ENCODE measurements around the gene PPP6R1. TPM values are rescaled to one million over a fixed set of nuclear protein-coding genes. Genes with fewer than 3 reads are reported as not detected.

The PPP6R1 gene
- total RNA-seq, 1 experiment from 2014 or later: 80.1 TPM

DNA sequence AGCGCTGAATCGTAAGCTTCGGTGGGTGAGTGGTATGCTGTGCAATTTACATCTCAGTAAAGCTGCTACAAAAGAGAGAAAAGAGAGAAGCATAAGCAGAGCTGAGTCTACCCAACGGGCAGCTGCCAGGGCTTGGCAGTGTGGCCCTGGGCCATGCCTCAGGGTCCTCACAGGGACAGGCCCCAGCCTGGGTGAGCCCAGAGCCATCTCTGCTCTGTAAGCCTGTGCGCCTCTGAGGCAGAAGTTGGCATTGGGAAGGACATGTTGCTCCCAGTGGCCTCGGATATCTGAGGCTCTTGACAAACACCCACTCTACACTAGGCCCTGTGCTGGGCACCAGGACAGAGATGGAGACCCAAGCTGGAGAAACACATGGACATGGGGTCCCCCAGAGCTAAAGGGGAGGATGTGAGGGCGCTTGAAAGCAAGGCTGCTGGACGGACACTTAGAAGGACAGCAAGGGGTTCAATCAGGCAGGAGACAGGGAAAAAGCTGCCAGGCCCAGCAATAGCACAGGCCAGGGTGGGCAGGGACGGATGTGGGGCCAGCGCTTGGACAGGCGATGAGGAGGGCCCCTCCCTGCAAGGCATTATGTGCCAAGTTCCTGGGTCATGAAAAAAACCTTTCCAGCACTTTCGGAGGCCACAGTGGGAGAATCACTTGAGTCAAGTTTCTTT is 14.7 kb downstream of the PPP6R1 start:
- no peak for DNase-seq (ENCODE audit: low spot score)

DNA sequence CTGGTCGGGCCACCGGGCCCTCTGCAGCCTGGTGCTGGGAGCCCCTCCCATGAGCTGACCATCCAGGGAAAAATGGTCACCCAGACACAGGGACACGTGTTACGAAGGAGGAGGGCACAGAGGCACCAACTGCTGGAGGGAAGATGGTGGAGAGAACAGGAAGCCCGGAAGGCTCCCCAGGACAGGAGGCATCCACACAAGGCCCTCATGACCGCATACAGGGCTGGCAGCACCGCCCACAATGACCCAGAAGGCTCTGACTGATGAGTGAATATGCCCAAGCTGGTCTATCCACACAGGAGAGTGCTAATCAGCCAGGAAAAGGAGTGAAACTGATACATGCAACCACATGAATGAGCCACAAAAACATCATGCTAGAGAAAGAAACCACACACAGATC is 16.3 kb downstream of the PPP6R1 start:
- DNase-seq (ENCODE audit: low spot score): no peak

DNA sequence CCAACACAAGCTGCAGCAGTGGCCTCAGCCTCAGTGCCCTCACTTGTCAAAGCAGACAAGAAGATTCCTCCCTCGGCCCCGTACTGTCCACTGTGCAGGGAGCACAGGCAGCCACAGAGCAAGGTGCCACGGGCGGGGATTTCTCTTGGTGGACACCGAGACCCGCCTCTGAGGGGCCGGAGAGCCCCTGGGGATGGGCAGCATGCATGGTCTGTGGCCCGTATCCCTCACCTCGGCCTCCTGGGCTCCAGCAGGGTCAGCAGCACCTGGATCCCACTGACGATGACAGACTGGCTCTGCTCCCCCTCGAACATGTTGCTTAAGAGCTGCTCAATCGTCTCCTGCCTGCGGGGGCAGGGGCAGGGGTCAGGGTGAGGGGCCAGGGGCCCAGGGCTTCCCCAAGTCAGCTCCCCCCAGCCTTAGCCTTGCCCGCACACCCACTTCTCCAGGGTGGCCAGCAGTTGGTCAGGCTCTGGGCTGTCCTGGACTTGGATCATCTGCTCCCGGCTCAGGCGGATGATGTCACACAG is 16.8 kb downstream of the PPP6R1 start:
- no peak for DNase-seq (ENCODE audit: low spot score)

- DNase-seq (ENCODE audit: low spot score): no peak
Measured at GRCh38 chr19:55241143-55241934, 17.5 kb downstream of the PPP6R1 start.

GRCh38 chr19:55240713-55241020 is 18.1 kb downstream of the PPP6R1 start:
- DNase-seq (ENCODE audit: low spot score): no peak

GRCh38 chr19:55239004-55239403 is 19.8 kb downstream of the PPP6R1 start:
- DNase-seq (ENCODE audit: low spot score): no peak

- DNase-seq (ENCODE audit: low spot score): no peak
Measured at GRCh38 chr19:55238030-55238429, 20.8 kb downstream of the PPP6R1 start.

- DNase-seq (ENCODE audit: low spot score): no peak
Measured at GRCh38 chr19:55232986-55233385, 25.8 kb downstream of the PPP6R1 start.

DNA sequence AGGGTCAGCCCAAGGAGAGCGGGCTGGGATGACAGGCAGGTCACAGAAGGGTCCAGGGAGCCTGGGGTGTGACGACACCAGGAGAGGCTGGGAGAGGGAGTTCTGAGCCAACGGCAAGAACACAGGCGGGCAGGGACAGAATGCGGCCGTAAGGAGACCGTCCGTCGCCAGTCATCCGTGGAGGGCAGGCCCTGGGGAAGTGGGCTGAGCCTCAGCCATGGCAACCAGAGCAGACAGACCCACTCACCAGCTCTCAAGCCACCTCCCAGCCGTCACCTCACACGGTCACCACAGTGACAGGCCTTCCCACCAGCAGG is 26.6 kb downstream of the PPP6R1 start:
- no peak for DNase-seq (ENCODE audit: low spot score)

DNA sequence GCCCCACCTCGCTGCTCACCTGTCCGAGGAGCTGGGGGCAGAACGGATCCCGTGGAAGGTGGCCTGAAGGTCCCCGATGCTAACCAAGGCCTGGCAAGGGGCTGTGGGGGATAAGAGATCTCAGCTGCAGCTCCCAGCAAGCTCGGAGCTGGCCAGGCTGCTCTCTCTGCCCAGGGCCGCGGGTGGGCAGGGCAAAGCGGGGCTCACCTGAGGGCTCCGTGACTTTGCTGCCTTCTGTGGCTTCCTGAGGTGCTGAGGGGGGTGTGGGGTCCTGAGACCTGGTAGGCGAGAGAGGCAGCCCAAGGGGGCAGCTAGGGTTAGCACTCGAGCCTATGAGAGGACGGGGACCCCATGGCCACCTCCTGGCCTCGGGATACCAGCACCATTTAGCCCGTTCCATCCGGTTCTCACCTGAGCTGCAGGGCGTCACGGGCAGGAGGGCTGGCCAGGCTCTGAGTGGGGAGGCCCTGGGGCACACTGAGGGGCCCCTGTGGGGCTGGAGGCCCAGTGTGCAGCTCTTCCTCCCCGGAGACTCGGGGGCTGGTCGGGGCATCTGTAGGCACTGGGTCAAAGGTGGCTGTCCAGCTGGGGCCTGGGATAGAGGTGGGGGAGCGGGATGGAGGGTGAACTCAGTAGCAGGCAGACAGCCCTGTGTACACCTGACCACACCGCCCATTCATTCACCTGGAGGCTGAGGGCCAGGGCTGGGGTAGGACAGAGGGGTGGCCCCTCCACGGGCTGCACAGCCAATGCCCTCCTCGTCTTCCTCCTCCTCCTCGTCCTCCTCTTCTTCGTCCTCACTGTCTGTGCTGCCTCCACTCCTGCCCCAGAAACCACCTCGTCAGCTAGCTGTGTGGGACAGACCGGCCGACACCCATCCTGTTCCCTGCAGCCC is 27.2 kb downstream of the PPP6R1 start:
- DNase-seq (ENCODE audit: low spot score): no peak

DNA sequence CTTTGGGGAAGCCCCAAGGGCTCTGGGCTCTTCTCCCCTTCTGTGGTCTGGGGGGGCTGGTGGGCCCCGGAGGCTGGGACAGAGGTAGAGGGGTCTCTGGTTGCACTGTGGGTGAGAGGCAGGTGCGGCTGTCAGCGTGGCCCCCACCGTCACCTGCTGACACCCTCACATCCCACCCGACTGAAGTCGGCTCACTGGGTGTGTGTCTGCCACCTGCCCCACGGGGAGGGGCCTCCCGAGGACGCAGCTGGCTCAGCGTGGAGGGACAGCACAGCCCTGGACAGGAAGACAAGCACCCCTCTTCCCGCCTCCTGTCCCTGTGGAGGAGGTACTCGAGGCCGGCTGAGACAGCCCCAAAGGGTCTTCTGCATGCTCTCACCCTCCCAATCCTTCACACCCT is 28.0 kb downstream of the PPP6R1 start:
- DNase-seq (ENCODE audit: low spot score): no peak

GRCh38 chr19:55230329-55230728 is 28.5 kb downstream of the PPP6R1 start:
- no peak for DNase-seq (ENCODE audit: low spot score)

GRCh38 chr19:55229789-55230182 is 29.0 kb downstream of the PPP6R1 start:
- no peak for DNase-seq (ENCODE audit: low spot score)

GRCh38 chr19:55229145-55229788 is 29.6 kb downstream of the PPP6R1 start:
- DNase-seq (ENCODE audit: low spot score): no peak

- no peak for DNase-seq (ENCODE audit: low spot score)
Measured at GRCh38 chr19:55228403-55229031, 30.3 kb downstream of the PPP6R1 start, which contains the start of gene TMEM86B. TMEM86B (minus strand) TSS chr19:55228763; CDS start chr19:55228741, 22 bp downstream.

- no peak for DNase-seq (ENCODE audit: low spot score)
Measured at GRCh38 chr19:55228015-55228391, 30.8 kb downstream of the PPP6R1 start.

GRCh38 chr19:55227241-55228014 is 31.4 kb downstream of the PPP6R1 start:
- no peak for DNase-seq (ENCODE audit: low spot score)

- DNase-seq (ENCODE audit: low spot score): no peak
Measured at GRCh38 chr19:55226788-55227187, 32.0 kb downstream of the PPP6R1 start.

DNA sequence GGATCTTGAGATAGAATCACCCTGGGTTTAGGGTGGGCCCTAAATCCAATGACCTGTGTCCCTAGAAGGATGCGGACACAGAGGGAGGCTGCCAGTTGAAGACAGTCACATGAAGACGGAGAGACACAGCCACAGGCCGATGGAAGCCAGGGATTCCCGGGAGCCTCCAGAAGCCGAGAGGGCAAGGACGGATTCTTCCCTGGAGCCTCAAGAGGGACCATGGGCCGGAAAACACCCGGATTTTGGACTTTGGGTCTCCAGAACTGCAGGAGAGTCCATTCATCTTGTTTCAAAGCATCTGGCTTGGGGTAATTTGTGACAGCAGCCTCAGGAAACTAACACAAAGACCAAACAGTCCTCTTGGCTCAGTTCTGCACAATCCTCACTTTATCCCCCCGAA is 32.5 kb downstream of the PPP6R1 start:
- no peak for DNase-seq (ENCODE audit: low spot score)

GRCh38 chr19:55225415-55225958 is 33.3 kb downstream of the PPP6R1 start:
- no peak for DNase-seq (ENCODE audit: low spot score)

Measured in A172 (cell line).